ENCODE results near the gene KBTBD2. TPM values are rescaled to one million over a fixed set of nuclear protein-coding genes. Genes with fewer than 3 reads are reported as not detected.
A peak's percentile ranks its signal among the peaks of the same experiment; 100 is the strongest.
"Not testable (repeated sequence)": the region's sequence is repeated elsewhere in the genome, so short reads cannot be mapped to it uniquely, and the experiment has no call there.

KBTBD2 gene
- total RNA-seq, 1 experiment from 2014 or later = 32.9 TPM

GRCh38 chr7:32855837-32856775 lies 35.5 kb downstream of the KBTBD2 start:
- DNase-seq (ENCODE audit: low read depth) = not testable (repeated sequence)

GRCh38 chr7:32850654-32851053 lies 40.9 kb downstream of the KBTBD2 start:
- DNase-seq (ENCODE audit: low read depth) = not testable (repeated sequence)

- not testable (repeated sequence) for DNase-seq (ENCODE audit: low read depth)
Observed at GRCh38 chr7:32848655-32849054, 42.9 kb downstream of the KBTBD2 start.

GRCh38 chr7:32846630-32847225 lies 44.8 kb downstream of the KBTBD2 start:
- peak; percentile 87 for DNase-seq (ENCODE audit: low read depth)

GRCh38 chr7:32844748-32845147 lies 46.8 kb downstream of the KBTBD2 start:
- DNase-seq (ENCODE audit: low read depth) = not testable (repeated sequence)

- not testable (repeated sequence) for DNase-seq (ENCODE audit: low read depth)
Observed at GRCh38 chr7:32843763-32844162, 47.8 kb downstream of the KBTBD2 start.

GRCh38 chr7:32839846-32840245 lies 51.7 kb downstream of the KBTBD2 start:
- DNase-seq (ENCODE audit: low read depth) = not testable (repeated sequence)

GRCh38 chr7:32828996-32829752 lies 62.4 kb downstream of the KBTBD2 start:
- DNase-seq (ENCODE audit: low read depth) = not testable (repeated sequence)

Other genes with a start within 250 kb of the KBTBD2 start
- gene FKBP9, start 65.7 kb upstream of the KBTBD2 start, total RNA-seq (2014; rRNA removed; shearing (Covaris generic)) = 43.4 and 47.6 TPM in 2 replicates
- gene NT5C3A, start 171.0 kb upstream of the KBTBD2 start, total RNA-seq (2014; rRNA removed; shearing (Covaris generic)) = 29.4 and 30.3 TPM in 2 replicates
- gene RP9, start 217.6 kb upstream of the KBTBD2 start, total RNA-seq (2014; rRNA removed; shearing (Covaris generic)) = 33.8 and 34.9 TPM in 2 replicates
- 1.2 and 4.2 TPM in 2 replicates for gene BBS9, start 237.8 kb upstream of the KBTBD2 start, total RNA-seq (2014; rRNA removed; shearing (Covaris generic))